SK-N-MC (cell line): ENCODE data around the gene USH2A.

Source experiments
- EZH2 ChIP-seq: fragments of 200-600 bp; sonication (generic); IDR thresholded peaks from one replicate; pipeline ENCODE4 v1.6.1; 2017; ENCODE audit warnings: antibody characterized with exemption
- POLR2AphosphoS5 ChIP-seq: IDR thresholded peaks from 2 replicates; pipeline ENCODE4 v1.6.1; 2012; ENCODE audit warnings: mild to moderate bottlenecking, low read depth, low read length, borderline replicate concordance

GRCh38 chr1:216024546-216024945 lies 398.7 kb downstream of the USH2A start:
- TF ChIP-seq POLR2AphosphoS5 = no peak
- TF ChIP-seq EZH2 = no peak
